ENCODE data around the gene KIAA0040.

- TF ChIP-seq SMC3 (conservative IDR thresholded peaks at IDR 0.05; ENCODE audit: poor library complexity) (no peak), CTCF (IDR thresholded peaks at IDR 0.05; ENCODE audit: poor library complexity, severe bottlenecking) (no peak), POLR2AphosphoS5 (IDR thresholded peaks at IDR 0.05) (no peak), EP300 (conservative IDR thresholded peaks at IDR 0.05; ENCODE audit: poor library complexity, severe bottlenecking) (no peak), REST (IDR thresholded peaks at IDR 0.05; ENCODE audit: borderline replicate concordance) (no peak), TAF1 (IDR thresholded peaks at IDR 0.05; ENCODE audit: low read depth) (no peak), RAD21 (conservative IDR thresholded peaks at IDR 0.05) (no peak), EZH2 (IDR thresholded peaks at IDR 0.05; ENCODE audit: borderline replicate concordance, insufficient read depth, low read length, poor library complexity, severe bottlenecking) (no peak)
Measured at GRCh38 chr1:175155936-175156335, 36.6 kb downstream of the KIAA0040 start.
